Measurements from ENCODE around the gene VPS13D. TPM values are rescaled to one million over a fixed set of nuclear protein-coding genes. Genes with fewer than 3 reads are reported as not detected.

Gene VPS13D
- total RNA-seq, 4 donors from 2014 or later = 77.5 to 142 (median 94.4) TPM

DNA sequence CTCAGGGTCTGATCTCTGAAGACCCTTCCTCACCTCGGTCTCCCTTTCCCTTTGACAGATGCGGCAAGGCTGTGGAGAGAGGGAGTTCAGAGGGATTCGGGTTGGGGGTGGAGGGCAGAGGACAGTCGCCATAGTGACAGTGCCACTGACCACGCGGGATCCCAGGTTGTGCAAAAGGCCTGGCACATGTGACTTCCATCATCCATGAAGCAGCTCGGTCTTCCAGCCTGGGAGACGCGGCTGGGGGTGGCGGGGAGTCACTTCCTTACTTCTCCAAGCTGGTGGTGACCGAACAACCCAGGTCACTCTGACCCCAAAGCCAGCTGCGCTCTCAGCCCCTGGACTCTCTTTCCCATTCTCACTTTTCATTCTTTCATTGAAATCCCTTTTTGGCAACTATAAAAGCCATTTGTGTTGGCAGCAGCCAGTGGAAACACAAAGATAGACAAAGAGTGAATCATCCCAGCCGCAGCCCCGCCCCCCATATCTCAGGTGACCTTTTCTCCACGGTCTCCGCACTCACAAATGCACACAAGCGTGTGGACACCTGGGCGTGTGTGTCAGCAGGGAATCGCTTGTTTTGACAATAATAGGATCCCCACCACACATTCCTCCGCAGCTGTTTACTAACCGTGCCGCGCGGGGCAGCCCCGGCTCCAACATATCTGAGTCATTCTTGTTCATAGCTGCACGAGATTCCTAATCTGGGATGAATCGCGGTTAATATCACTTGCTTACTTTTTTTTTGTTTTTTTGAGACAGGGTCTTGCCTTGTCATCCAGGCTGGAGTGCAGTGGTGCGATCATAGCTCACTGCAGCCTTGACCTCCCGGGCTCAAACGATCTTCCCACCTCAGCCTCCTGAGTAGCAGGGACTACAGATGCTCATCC is 319.9 kb downstream of the VPS13D start:
- TF ChIP-seq, protein P1, sequence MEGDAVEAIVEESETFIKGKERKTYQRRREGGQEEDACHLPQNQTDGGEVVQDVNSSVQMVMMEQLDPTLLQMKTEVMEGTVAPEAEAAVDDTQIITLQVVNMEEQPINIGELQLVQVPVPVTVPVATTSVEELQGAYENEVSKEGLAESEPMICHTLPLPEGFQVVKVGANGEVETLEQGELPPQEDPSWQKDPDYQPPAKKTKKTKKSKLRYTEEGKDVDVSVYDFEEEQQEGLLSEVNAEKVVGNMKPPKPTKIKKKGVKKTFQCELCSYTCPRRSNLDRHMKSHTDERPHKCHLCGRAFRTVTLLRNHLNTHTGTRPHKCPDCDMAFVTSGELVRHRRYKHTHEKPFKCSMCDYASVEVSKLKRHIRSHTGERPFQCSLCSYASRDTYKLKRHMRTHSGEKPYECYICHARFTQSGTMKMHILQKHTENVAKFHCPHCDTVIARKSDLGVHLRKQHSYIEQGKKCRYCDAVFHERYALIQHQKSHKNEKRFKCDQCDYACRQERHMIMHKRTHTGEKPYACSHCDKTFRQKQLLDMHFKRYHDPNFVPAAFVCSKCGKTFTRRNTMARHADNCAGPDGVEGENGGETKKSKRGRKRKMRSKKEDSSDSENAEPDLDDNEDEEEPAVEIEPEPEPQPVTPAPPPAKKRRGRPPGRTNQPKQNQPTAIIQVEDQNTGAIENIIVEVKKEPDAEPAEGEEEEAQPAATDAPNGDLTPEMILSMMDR (IDR thresholded peaks at IDR 0.05; ENCODE audit: low read depth) = no peak

- TF ChIP-seq, protein P1 (IDR thresholded peaks at IDR 0.05; ENCODE audit: low read depth) = no peak
Observed at GRCh38 chr1:12551584-12551983, 321.8 kb downstream of the VPS13D start.

GRCh38 chr1:12552111-12552888 is 322.5 kb downstream of the VPS13D start:
- TF ChIP-seq, protein P1 (IDR thresholded peaks at IDR 0.05; ENCODE audit: low read depth) = no peak

GRCh38 chr1:12552951-12553921 is 323.4 kb downstream of the VPS13D start:
- TF ChIP-seq, protein P1 (IDR thresholded peaks at IDR 0.05; ENCODE audit: low read depth) = no peak

GRCh38 chr1:12553963-12554362 is 324.1 kb downstream of the VPS13D start:
- TF ChIP-seq, protein P1 (IDR thresholded peaks at IDR 0.05; ENCODE audit: low read depth) = no peak

GRCh38 chr1:12554521-12555305 is 324.9 kb downstream of the VPS13D start:
- TF ChIP-seq, protein P1 (IDR thresholded peaks at IDR 0.05; ENCODE audit: low read depth) = no peak

All from subcutaneous adipose tissue (tissue), 4 donors.